H1 (cell line): ENCODE results near the gene MIS18BP1. TPM values are rescaled to one million over a fixed set of nuclear protein-coding genes. Genes with fewer than 3 reads are reported as not detected.

Source experiments
- CTCF ChIA-PET: fragments of 300-600 bp; sonication (Branson Sonifier 250); formaldehyde crosslinking; loops from one replicate; lab custom pipeline; 2021; ENCODE audit not compliant: partially characterized antibody; lab: Charles Lee
- POLR2A ChIA-PET: fragments of 300-600 bp; sonication (Branson Sonifier 250); formaldehyde crosslinking; loops from one replicate; lab custom pipeline; 2021; ENCODE audit warnings: inconsistent platforms; ENCODE audit not compliant: partially characterized antibody; lab: Charles Lee
- DNase-seq, 2 experiments: peaks; one replicate each; pipeline versions ENCODE4 v3.0.0 to v3.0.0-alpha.2; 2010 to 2022; ENCODE audit warnings: low spot score in 2 of 2, low read depth in 1 of 2, mixed read lengths in 1 of 2
- FAIRE-seq: peaks from 2 replicates; lab custom pipeline; 2011; peaks lifted over from hg19 to GRCh38; lab: Jason Lieb, UNC
- H2AFZ ChIP-seq: 2 replicates; pipeline ENCODE4 v1.8.1; 2012; ENCODE audit warnings: low read length, inconsistent platforms
- H2AK5ac ChIP-seq: 2 replicates; pipeline ENCODE4 v1.6.1; 2013; ENCODE audit warnings: low read depth, low read length
- H2BK120ac ChIP-seq: replicated peaks from 2 replicates; pipeline ENCODE3; 2013; ENCODE audit warnings: low read depth, low read length, inconsistent platforms
- H2BK12ac ChIP-seq: 2 replicates; pipeline ENCODE4 v1.6.1; 2013; ENCODE audit warnings: low read depth, low read length
- H2BK15ac ChIP-seq: 2 replicates; pipeline ENCODE4 v1.6.1; 2013; ENCODE audit warnings: low read length
- H2BK20ac ChIP-seq: 2 replicates; pipeline ENCODE4 v1.6.1; 2013; ENCODE audit warnings: low read length
- H2BK5ac ChIP-seq: 2 replicates; pipeline ENCODE4 v1.6.1; 2013; ENCODE audit warnings: low read depth, low read length
- H3K14ac ChIP-seq: 2 replicates; pipeline ENCODE4 v1.6.1; 2013; ENCODE audit warnings: inconsistent platforms; ENCODE audit not compliant: insufficient read length
- H3K18ac ChIP-seq: 2 replicates; pipeline ENCODE4 v1.6.1; 2013; ENCODE audit warnings: low read length; ENCODE audit errors: extremely low read depth
- H3K23ac ChIP-seq: 2 replicates; pipeline ENCODE4 v1.6.1; 2013; ENCODE audit warnings: inconsistent platforms; ENCODE audit not compliant: insufficient read length
- H3K23me2 ChIP-seq: 2 replicates; pipeline ENCODE4 v1.6.1; 2013; ENCODE audit warnings: low read depth, low read length
- H3K27ac ChIP-seq: 2 replicates; pipeline ENCODE4 v1.6.1; 2011; ENCODE audit warnings: low read depth, low read length, inconsistent platforms
- H3K27me3 ChIP-seq, 4 experiments: replicated peaks in 1 of 4; 1 replicate in 1 of 4; 2 replicates in 3 of 4; pipeline versions ENCODE4 v1.6.1 to v1.8.1; 2011 to 2013; ENCODE audit warnings: low read length in 3 of 4, mild to moderate bottlenecking in 3 of 4, inconsistent platforms in 2 of 4, mixed read lengths in 2 of 4, moderate library complexity in 1 of 4; ENCODE audit not compliant: control insufficient read depth in 3 of 4, insufficient read depth in 3 of 4; ENCODE audit errors: extremely low read depth in 1 of 4
- H3K36me3 ChIP-seq, 4 experiments: 2 replicates each; pipeline versions ENCODE4 v1.6.1 to v1.8.1; 2011 to 2013; ENCODE audit warnings: mild to moderate bottlenecking in 4 of 4, low read length in 3 of 4, moderate library complexity in 2 of 4, control low read depth in 1 of 4, inconsistent platforms in 1 of 4; ENCODE audit not compliant: insufficient read depth in 4 of 4, control insufficient read depth in 2 of 4
- H3K4ac ChIP-seq: replicated peaks from 2 replicates; pipeline ENCODE3; 2013; ENCODE audit warnings: low read length, low read depth, mixed read lengths, inconsistent platforms; ENCODE audit not compliant: insufficient read length
- H3K4me1 ChIP-seq, 4 experiments: replicated peaks in 1 of 4; 1 replicate in 1 of 4; 2 replicates in 3 of 4; pipeline versions ENCODE4 v1.6.1 to v1.8.1; 2011 to 2013; ENCODE audit warnings: low read length in 3 of 4, inconsistent platforms in 2 of 4, mixed read lengths in 1 of 4; ENCODE audit not compliant: insufficient read depth in 4 of 4, control insufficient read depth in 3 of 4
- H3K4me2 ChIP-seq, 2 experiments: 2 replicates each; pipeline versions ENCODE4 v1.6.1 to v1.8.1; 2011 to 2013; ENCODE audit warnings: low read depth in 2 of 2, low read length in 2 of 2, control low read depth in 1 of 2, inconsistent platforms in 1 of 2, mild to moderate bottlenecking in 1 of 2; ENCODE audit not compliant: insufficient read depth in 1 of 2
- H3K4me3 ChIP-seq, 4 experiments: fragments of 200-600, 300-600 bp in 1 of 4; sonication (generic), shearing (Covaris generic), sonication (Bioruptor Twin) in 1 of 4; 2 replicates each; pipeline versions ENCODE4 v1.5.1 to v1.8.1; 2011 to 2016; ENCODE audit warnings: low read length in 4 of 4, low read depth in 3 of 4, control low read depth in 2 of 4, inconsistent platforms in 2 of 4, mild to moderate bottlenecking in 2 of 4, mixed read lengths in 1 of 4, moderate library complexity in 1 of 4; ENCODE audit not compliant: insufficient read depth in 2 of 4; ENCODE audit errors: extremely low read depth in 1 of 4
- H3K56ac ChIP-seq: replicated peaks from 2 replicates; pipeline ENCODE3; 2013; ENCODE audit warnings: low read depth, mild to moderate bottlenecking, mixed read lengths, low read length, inconsistent platforms; ENCODE audit not compliant: insufficient read length
- H3K79me1 ChIP-seq: 2 replicates; pipeline ENCODE4 v1.6.1; 2013; ENCODE audit warnings: low read depth, low read length, control low read depth
- H3K79me2 ChIP-seq, 2 experiments: 2 replicates each; pipeline versions ENCODE4 v1.6.1 to v1.8.1; 2012 to 2013; ENCODE audit warnings: low read length in 2 of 2, mild to moderate bottlenecking in 2 of 2, inconsistent platforms in 1 of 2; ENCODE audit not compliant: insufficient read depth in 2 of 2, control insufficient read depth in 1 of 2
- H3K9ac ChIP-seq, 4 experiments: replicated peaks in 1 of 4; 1 replicate in 1 of 4; 2 replicates in 3 of 4; pipeline versions ENCODE4 v1.6.1 to v1.8.1; 2011 to 2013; ENCODE audit warnings: low read depth in 3 of 4, low read length in 3 of 4, control low read depth in 2 of 4, mild to moderate bottlenecking in 2 of 4, moderate library complexity in 2 of 4, inconsistent platforms in 1 of 4; ENCODE audit errors: extremely low read depth in 1 of 4
- H3K9me3 ChIP-seq, 2 experiments: 2 replicates each; pipeline versions ENCODE4 v1.6.1 to v1.8.1; 2012 to 2013; ENCODE audit warnings: mild to moderate bottlenecking in 2 of 2, moderate library complexity in 2 of 2, control low read depth in 1 of 2, inconsistent platforms in 1 of 2, low read depth in 1 of 2, low read length in 1 of 2, mixed read lengths in 1 of 2; ENCODE audit not compliant: insufficient read depth in 2 of 2
- H4K20me1 ChIP-seq, 2 experiments: replicated peaks in 1 of 2; 2 replicates each; pipeline versions ENCODE3 to v1.8.1; 2011 to 2013; ENCODE audit warnings: inconsistent platforms in 2 of 2, low read length in 2 of 2, mild to moderate bottlenecking in 1 of 2; ENCODE audit not compliant: insufficient read depth in 2 of 2, control insufficient read depth in 1 of 2
- H4K5ac ChIP-seq: 2 replicates; pipeline ENCODE4 v1.6.1; 2013; ENCODE audit warnings: low read length, low read depth, mixed read lengths, inconsistent platforms; ENCODE audit not compliant: insufficient read length
- H4K8ac ChIP-seq: 2 replicates; pipeline ENCODE4 v1.8.0; 2013; ENCODE audit warnings: mild to moderate bottlenecking, moderate library complexity, low read length, inconsistent platforms; ENCODE audit not compliant: insufficient read depth; ENCODE audit errors: extremely low read depth
- H4K91ac ChIP-seq: replicated peaks from 2 replicates; pipeline ENCODE3; 2013; ENCODE audit warnings: low read length, mixed read lengths, inconsistent platforms; ENCODE audit not compliant: insufficient read length
- CHD2 ChIP-seq: IDR thresholded peaks from 2 replicates; pipeline ENCODE4 v1.6.1; 2012; ENCODE audit warnings: low read length, improper control_type of control experiment
- EZH2 ChIP-seq: fragments of 200-600 bp; sonication (generic); IDR thresholded peaks from 2 replicates; pipeline ENCODE4 v1.7.1; 2012; ENCODE audit warnings: low read depth, mild to moderate bottlenecking, moderate library complexity, low read length, inconsistent platforms; ENCODE audit not compliant: severe bottlenecking
- JUN ChIP-seq: IDR thresholded peaks from 2 replicates; pipeline ENCODE4 v1.6.1; 2011; ENCODE audit warnings: low read depth, mild to moderate bottlenecking, improper control_type of control experiment, low read length
- RBBP5 ChIP-seq: IDR thresholded peaks from 2 replicates; pipeline ENCODE4 v1.7.1; 2012; ENCODE audit warnings: low read depth, mild to moderate bottlenecking, inconsistent platforms, low read length, moderate library complexity, borderline replicate concordance
- SAP30 ChIP-seq: fragments of 300-600 bp; sonication (generic); IDR thresholded peaks from 2 replicates; pipeline ENCODE4 v1.7.1; 2012; ENCODE audit warnings: low read length, moderate library complexity, mild to moderate bottlenecking, inconsistent platforms; ENCODE audit not compliant: insufficient read depth, insufficient replicate concordance
- SP1 ChIP-seq: IDR thresholded peaks from 2 replicates; pipeline ENCODE4 v1.6.1; 2011; ENCODE audit warnings: low read depth, low read length
- TCF12 ChIP-seq: IDR thresholded peaks from 2 replicates; pipeline ENCODE4 v1.6.1; 2011; ENCODE audit warnings: low read depth, mild to moderate bottlenecking, low read length
- YY1 ChIP-seq: IDR thresholded peaks from 2 replicates; pipeline ENCODE4 v1.6.1; 2011; ENCODE audit warnings: low read depth, mild to moderate bottlenecking, low read length
- WGBS, 2 experiments: shearing (Covaris generic) in 1 of 2; methylation state at CpG; one replicate each; pipeline versions ENCODE4 v1.1.6 to v1.1.7; 2013 to 2015; ENCODE audit warnings: low lambda C conversion rate in 2 of 2, mixed read lengths in 2 of 2, inconsistent platforms in 1 of 2, low coverage in 1 of 2, missing lambda C conversion rate in 1 of 2; ENCODE audit not compliant: insufficient replicate concordance in 2 of 2, insufficient coverage in 1 of 2, insufficient read length in 1 of 2; ENCODE audit errors: extremely low coverage in 1 of 2, missing lambda C conversion rate in 1 of 2; 5-methylcytosine and 5-hydroxymethylcytosine counted together
- polyA plus RNA-seq, 7 experiments: library from polyadenylated mRNA; depleted of rRNA in 3 of 7; stranded (reverse) in 5 of 7; unstranded in 2 of 7; fragments of >200 nt in 5 of 7; fragments of 200-250 nt in 2 of 7; gene quantifications; 1 replicate in 5 of 7; 2 replicates in 1 of 7; 4 replicates in 1 of 7; pipeline versions ENCODE4 v1.2.1 to v1.2.3, GENCODE V29; 2011 to 2013; ENCODE audit warnings: missing spikeins in 2 of 7, mixed read lengths in 2 of 7
- total RNA-seq: library from RNA; stranded (reverse); fragmentation: NEBNext Ultra II Directional; extraction: Animal tissue kit (Norgen Biotek cat#: 25700); gene quantifications from 2 replicates; pipeline ENCODE4 v1.2.1, GENCODE V29; 2021

The MIS18BP1 gene
- total and polyA plus RNA-seq, 2 of the 8 experiments (the other 6 are each of a cell fraction or from before 2014, with no cell fraction given): 12.8 to 80.5 TPM

- Histone ChIP-seq H2BK5ac (no peak overlapping the region), H3K27me3 (no peaks in the 10 kb centered on the region), H3K14ac (no peak overlapping the region), H4K91ac (no peak overlapping the region), H2BK120ac (no peak overlapping the region)
- no peak for TF ChIP-seq RBBP5
- TF ChIP-seq EZH2: no peak
- TF ChIP-seq CHD2: no peak
- TF ChIP-seq SAP30: no peak
- no peak for TF ChIP-seq TCF12
- no peak for TF ChIP-seq JUN
- no peak for TF ChIP-seq SP1
- no peak for TF ChIP-seq YY1
- TF ChIP-seq, all 59 proteins: peak for 0
- Histone ChIP-seq H3K9me3 (peaks cover 0 to 6% of the 10 kb centered on the region in 2 experiments; a peak in 1 of 4 replicates), H2BK12ac (no peak overlapping the region), H3K23me2 (no peaks in the 10 kb centered on the region), H3K18ac (no peak overlapping the region), H4K8ac (no peak overlapping the region), H4K5ac (no peak overlapping the region), H3K79me2 (no peaks in the 10 kb centered on the region), H2AK5ac (no peak overlapping the region), H3K9ac (no peak overlapping the region), H3K36me3 (no peaks in the 10 kb centered on the region), H4K20me1 (no peaks in the 10 kb centered on the region), H3K56ac (no peak overlapping the region), H3K79me1 (no peaks in the 10 kb centered on the region), H2BK15ac (no peak overlapping the region), H2BK20ac (no peak overlapping the region), H3K23ac (no peak overlapping the region), H2AFZ (no peak overlapping the region), H3K27ac (no peak overlapping the region), H3K4me1 (no peaks in the 10 kb centered on the region), H3K4me3 (no peak overlapping the region), H3K4me2 (no peak overlapping the region), H3K4ac (no peak overlapping the region)
- FAIRE-seq (no peak), DNase-seq (no peak)
- CTCF ChIA-PET: interaction anchor here (0.6 to 1.2 kb wide), 2 partner anchors 9 to 145 kb away, joined by 3 to 4 read pairs; partner anchors contain the start of gene MIS18BP1
- 88% methylated on average over 4 of the region's 4 CpGs; no CpG with 5 or more reads in 1 of the 2 experiments for WGBS, 2 experiments
- POLR2A ChIA-PET: interaction anchor here (0.6 kb wide), 1 partner anchor 352 kb away, joined by 3 read pairs; no protein-coding TSS in a partner anchor
Observed at GRCh38 chr14:45262637-45263036, 9.6 kb upstream of the MIS18BP1 start.
